SH-SY5Y (cell line): ENCODE data around the gene ADH1B.

Experiments
- GATA2 ChIP-seq: IDR thresholded peaks from 2 replicates; pipeline ENCODE4 v1.6.1; 2011; ENCODE audit warnings: mild to moderate bottlenecking, low read depth, low read length
- GATA3 ChIP-seq: IDR thresholded peaks from 2 replicates; pipeline ENCODE4 v1.6.1; 2011; ENCODE audit warnings: low read depth, mild to moderate bottlenecking, low read length, moderate library complexity

Gene ADH1B

GRCh38 chr4:99290848-99291786, 30.1 kb downstream of the ADH1B start, which contains the start of gene ADH1A:
ADH1A (minus strand) TSS chr4:99290985; CDS start chr4:99290914, 71 bp downstream.
- TF ChIP-seq GATA3 (no peak), GATA2 (no peak)

GRCh38 chr4:99285387-99285786, 35.8 kb downstream of the ADH1B start:
- no peak for TF ChIP-seq GATA2
- TF ChIP-seq GATA3: no peak

- TF ChIP-seq GATA3: no peak
- no peak for TF ChIP-seq GATA2
Measured at GRCh38 chr4:99282731-99283130, 38.5 kb downstream of the ADH1B start.

- TF ChIP-seq GATA2 (no peak), GATA3 (no peak)
Measured at GRCh38 chr4:99281261-99281660, 39.9 kb downstream of the ADH1B start.

GRCh38 chr4:99276417-99276816, 44.8 kb downstream of the ADH1B start:
- TF ChIP-seq GATA2 (no peak), GATA3 (no peak)

- no peak for TF ChIP-seq GATA2
- no peak for TF ChIP-seq GATA3
Measured at GRCh38 chr4:99275885-99276284, 45.3 kb downstream of the ADH1B start.

- no peak for TF ChIP-seq GATA2
- TF ChIP-seq GATA3: no peak
Measured at GRCh38 chr4:99275050-99275449, 46.2 kb downstream of the ADH1B start.

GRCh38 chr4:99273704-99274103, 47.5 kb downstream of the ADH1B start:
- TF ChIP-seq GATA3 (no peak), GATA2 (no peak)

GRCh38 chr4:99264927-99265326, 56.3 kb downstream of the ADH1B start:
- TF ChIP-seq GATA2: no peak
- TF ChIP-seq GATA3: no peak
